Fibroblast of lung (primary cell): ENCODE data around the gene VARS2.

Experiments used
- CTCF ChIP-seq, 2 donors: IDR thresholded peaks in 1 of 2; conservative IDR thresholded peaks in 1 of 2; 1 replicate in 1 of 2; 2 replicates in 1 of 2; pipeline ENCODE4 v1.5.1; 2011 to 2012; ENCODE audit warnings: low read length in 2 of 2, control low read depth in 1 of 2, inconsistent platforms in 1 of 2, low read depth in 1 of 2, mild to moderate bottlenecking in 1 of 2
- EZH2 ChIP-seq: IDR thresholded peaks from 2 replicates; pipeline ENCODE4 v1.5.1; 2012; ENCODE audit warnings: low read length, control low read depth, mild to moderate bottlenecking; ENCODE audit errors: missing control alignments

GRCh38 chr6:30972816-30973215 is 58.8 kb downstream of the VARS2 start:
- TF ChIP-seq EZH2 (no peak), CTCF (conservative IDR thresholded peaks at IDR 0.05 in 1 of 2, IDR thresholded peaks at IDR 0.05 in 1 of 2; ENCODE audit: low read depth in 1 of 2, low read length in 2 of 2) (no peak)
